Liver (tissue), 9 donors: ENCODE measurements around the gene SOWAHC. TPM values are rescaled to one million over a fixed set of nuclear protein-coding genes. Genes with fewer than 3 reads are reported as not detected.

Source experiments
- DNase-seq: peaks from one replicate; pipeline ENCODE4 v3.0.0-alpha.2; 2017; ENCODE audit warnings: low spot score
- H3K27ac ChIP-seq, 2 donors: one replicate each; pipeline ENCODE4 v1.7.0; 2013; ENCODE audit warnings: inconsistent platforms in 2 of 2, low read length in 2 of 2, control low read depth in 1 of 2, low read depth in 1 of 2, mild to moderate bottlenecking in 1 of 2
- H3K27me3 ChIP-seq, 4 donors: one replicate each; pipeline versions ENCODE4 v1.6.1 to v1.7.0; 2013; ENCODE audit warnings: low read length in 3 of 4, inconsistent platforms in 1 of 4, mild to moderate bottlenecking in 1 of 4, moderate library complexity in 1 of 4; ENCODE audit not compliant: control insufficient read depth in 4 of 4, insufficient read depth in 4 of 4
- H3K36me3 ChIP-seq, 4 donors: one replicate each; pipeline versions ENCODE4 v1.6.1 to v1.7.0; 2013; ENCODE audit warnings: low read length in 3 of 4, mild to moderate bottlenecking in 3 of 4, low read depth in 1 of 4, moderate library complexity in 1 of 4; ENCODE audit not compliant: control insufficient read depth in 4 of 4, insufficient read depth in 3 of 4
- H3K4me1 ChIP-seq, 4 donors: one replicate each; pipeline versions ENCODE4 v1.6.1 to v1.7.0; 2013; ENCODE audit warnings: low read length in 3 of 4, mild to moderate bottlenecking in 3 of 4, moderate library complexity in 1 of 4; ENCODE audit not compliant: control insufficient read depth in 4 of 4, insufficient read depth in 4 of 4
- H3K4me3 ChIP-seq, 3 donors: one replicate each; pipeline versions ENCODE4 v1.6.1 to v1.7.0; 2013; ENCODE audit warnings: low read length in 3 of 3, control low read depth in 1 of 3, low read depth in 1 of 3, mild to moderate bottlenecking in 1 of 3
- H3K9ac ChIP-seq, 2 donors: one replicate each; pipeline ENCODE4 v1.7.0; 2013; ENCODE audit warnings: low read length in 2 of 2, mild to moderate bottlenecking in 2 of 2, moderate library complexity in 2 of 2, control low read depth in 1 of 2, low read depth in 1 of 2
- H3K9me3 ChIP-seq, 4 donors: one replicate each; pipeline versions ENCODE4 v1.6.1 to v1.7.0; 2013; ENCODE audit warnings: low read length in 3 of 4; ENCODE audit not compliant: control insufficient read depth in 4 of 4
- FOXA2 ChIP-seq: IDR thresholded peaks from 2 replicates; pipeline ENCODE4 v1.6.1; 2016; ENCODE audit warnings: antibody characterized with exemption
- HNF4G ChIP-seq: IDR thresholded peaks from 2 replicates; pipeline ENCODE4 v1.6.1; 2016; ENCODE audit warnings: antibody characterized with exemption
- RAD21 ChIP-seq, 2 donors: IDR thresholded peaks; 2 replicates each; pipeline ENCODE4 v1.6.1; 2016; ENCODE audit warnings: antibody characterized with exemption in 2 of 2, mild to moderate bottlenecking in 2 of 2
- TAF1 ChIP-seq: conservative IDR thresholded peaks from 2 replicates; pipeline ENCODE4 v1.6.1; 2016; ENCODE audit warnings: antibody characterized with exemption, mild to moderate bottlenecking
- YY1 ChIP-seq: IDR thresholded peaks from 2 replicates; pipeline ENCODE4 v1.6.1; 2016; ENCODE audit warnings: antibody characterized with exemption, mild to moderate bottlenecking
- WGBS: extraction: QIAGEN DNeasy Blood & Tissue Kit; methylation state at CpG from one replicate; pipeline ENCODE4 v1.1.7; 2013; 5-methylcytosine and 5-hydroxymethylcytosine counted together
- polyA plus RNA-seq, 2 donors: library from polyadenylated mRNA; stranded (reverse) in 1 of 2; unstranded in 1 of 2; fragments of 200-250 nt in 1 of 2; fragments of >200 nt in 1 of 2; fragmentation: Nextera tagmentation in 1 of 2; extraction: Ambion mirVana in 1 of 2; gene quantifications; one replicate each; pipeline versions ENCODE4 v1.2.1 to v1.2.3, GENCODE V29; 2013 to 2015
- total RNA-seq, 2 donors: library from RNA; depleted of rRNA; stranded (reverse); fragments of >200 nt; gene quantifications; one replicate each; pipeline ENCODE4 v1.2.3, GENCODE V29; 2014
- TF ChIP-seq, protein P1 (sequence below): IDR thresholded peaks from 2 replicates; pipeline ENCODE4 v1.6.1; 2016; ENCODE audit warnings: antibody characterized with exemption
- TF ChIP-seq, protein P2 (sequence below): IDR thresholded peaks from 2 replicates; pipeline ENCODE4 v1.6.1; 2016; ENCODE audit warnings: antibody characterized with exemption
- donor health status: healthy.
- donor health status: healthy.
- donor health status: healthy.
- donor health status: healthy.
- donor health status: healthy.

SOWAHC gene
- total and polyA plus RNA-seq, 4 donors = 7.0 to 16.9 (median 9.2) TPM

DNA sequence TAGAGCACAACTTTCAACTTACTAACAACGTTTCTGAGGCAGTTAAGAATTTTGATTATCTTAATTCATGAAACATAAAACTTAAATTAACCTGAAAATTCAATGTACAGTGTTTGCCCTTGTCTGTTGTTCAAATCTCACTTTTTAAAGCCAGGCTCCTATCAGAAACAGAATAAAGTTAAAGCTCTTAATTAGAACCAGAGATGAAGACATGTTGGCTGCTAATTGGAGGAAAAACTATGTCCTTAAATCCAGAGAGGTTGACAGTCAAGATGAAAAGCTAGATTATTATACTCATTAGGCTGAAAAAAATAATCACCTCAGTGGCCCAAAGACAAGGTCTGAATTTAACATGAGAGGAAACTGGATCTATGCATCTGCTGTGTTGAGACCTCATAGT lies 52.3 kb downstream of the SOWAHC start:
- 84% methylated on average over 1 of the region's 1 CpG for WGBS
- TF ChIP-seq RAD21 (IDR thresholded peaks at IDR 0.05) (no peak), TAF1 (no peak), HNF4G (no peak), YY1 (no peak), FOXA2 (no peak)
- TF ChIP-seq, protein P1, sequence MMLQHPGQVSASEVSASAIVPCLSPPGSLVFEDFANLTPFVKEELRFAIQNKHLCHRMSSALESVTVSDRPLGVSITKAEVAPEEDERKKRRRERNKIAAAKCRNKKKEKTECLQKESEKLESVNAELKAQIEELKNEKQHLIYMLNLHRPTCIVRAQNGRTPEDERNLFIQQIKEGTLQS = no peak
- TF ChIP-seq, protein P2, sequence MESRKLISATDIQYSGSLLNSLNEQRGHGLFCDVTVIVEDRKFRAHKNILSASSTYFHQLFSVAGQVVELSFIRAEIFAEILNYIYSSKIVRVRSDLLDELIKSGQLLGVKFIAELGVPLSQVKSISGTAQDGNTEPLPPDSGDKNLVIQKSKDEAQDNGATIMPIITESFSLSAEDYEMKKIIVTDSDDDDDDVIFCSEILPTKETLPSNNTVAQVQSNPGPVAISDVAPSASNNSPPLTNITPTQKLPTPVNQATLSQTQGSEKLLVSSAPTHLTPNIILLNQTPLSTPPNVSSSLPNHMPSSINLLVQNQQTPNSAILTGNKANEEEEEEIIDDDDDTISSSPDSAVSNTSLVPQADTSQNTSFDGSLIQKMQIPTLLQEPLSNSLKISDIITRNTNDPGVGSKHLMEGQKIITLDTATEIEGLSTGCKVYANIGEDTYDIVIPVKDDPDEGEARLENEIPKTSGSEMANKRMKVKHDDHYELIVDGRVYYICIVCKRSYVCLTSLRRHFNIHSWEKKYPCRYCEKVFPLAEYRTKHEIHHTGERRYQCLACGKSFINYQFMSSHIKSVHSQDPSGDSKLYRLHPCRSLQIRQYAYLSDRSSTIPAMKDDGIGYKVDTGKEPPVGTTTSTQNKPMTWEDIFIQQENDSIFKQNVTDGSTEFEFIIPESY = no peak

More for the DNA sequence above, 52.3 kb downstream of the SOWAHC start:
- peaks cover 0 to 12% (median 4%) of the 10 kb centered on the region in 4 donors for H3K4me1 ChIP-seq
- H3K36me3 ChIP-seq = no peaks in the 10 kb centered on the region
- H3K27me3 ChIP-seq = no peaks in the 10 kb centered on the region
- no peak overlapping the region for H3K4me3 ChIP-seq
- no peak overlapping the region for H3K9ac ChIP-seq
- no peak for DNase-seq
- no peaks in the 10 kb centered on the region for H3K9me3 ChIP-seq
- no peak overlapping the region for H3K27ac ChIP-seq

Other genes starting within 250 kb of the SOWAHC start
- gene SEPTIN10, start 398 bp upstream of the SOWAHC start, total RNA-seq = 10 to 100 TPM; 19.8 to 35.9 TPM
- gene SEPTIN10, start 398 bp upstream of the SOWAHC start, polyA plus RNA-seq = 10 to 100 TPM; 19.6 to 20.5 TPM
- gene RGPD5, start 179.9 kb downstream of the SOWAHC start, total RNA-seq = 10 to 100 TPM; 10.0 to 35.6 TPM
- gene RGPD5, start 179.9 kb downstream of the SOWAHC start, polyA plus RNA-seq = 10 to 100 TPM in 1 of 2 donors, 1 to 10 TPM in 1; 3.1 to 18.8 TPM